ENCODE measurements around the gene TUT4.

DNA sequence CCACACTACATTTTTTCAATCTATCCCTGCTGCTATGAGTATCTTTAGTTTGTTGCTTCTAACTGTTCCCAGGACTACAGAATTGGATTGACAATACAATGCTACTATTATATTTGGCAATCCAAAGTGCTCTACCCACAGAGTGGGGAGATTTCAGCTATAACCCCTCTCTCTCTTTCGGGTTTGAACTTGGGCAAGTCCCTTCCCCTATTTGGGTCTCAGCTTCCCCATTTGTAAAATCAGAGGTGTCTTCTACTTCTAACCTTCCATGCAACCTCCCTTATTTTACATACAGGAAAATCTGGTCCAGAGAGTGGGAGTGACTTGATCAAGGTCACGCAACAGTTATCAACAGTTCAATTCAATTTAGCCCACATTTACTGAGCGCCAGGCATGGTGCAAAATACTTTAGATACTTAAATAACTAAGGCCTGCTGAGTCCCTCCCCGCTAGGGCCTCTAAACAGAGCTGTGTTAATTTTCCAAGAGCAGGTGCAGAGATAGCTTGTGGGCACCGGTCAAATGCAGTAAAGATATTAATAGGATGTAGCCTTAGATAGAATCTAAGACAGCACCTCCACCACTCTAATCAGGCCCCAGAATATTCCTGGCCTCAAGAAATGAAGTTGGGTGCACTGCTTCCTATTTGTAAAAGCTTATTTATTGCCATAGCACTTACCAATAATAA lies 39.9 kb upstream of the TUT4 start:
- TF ChIP-seq, protein P1, sequence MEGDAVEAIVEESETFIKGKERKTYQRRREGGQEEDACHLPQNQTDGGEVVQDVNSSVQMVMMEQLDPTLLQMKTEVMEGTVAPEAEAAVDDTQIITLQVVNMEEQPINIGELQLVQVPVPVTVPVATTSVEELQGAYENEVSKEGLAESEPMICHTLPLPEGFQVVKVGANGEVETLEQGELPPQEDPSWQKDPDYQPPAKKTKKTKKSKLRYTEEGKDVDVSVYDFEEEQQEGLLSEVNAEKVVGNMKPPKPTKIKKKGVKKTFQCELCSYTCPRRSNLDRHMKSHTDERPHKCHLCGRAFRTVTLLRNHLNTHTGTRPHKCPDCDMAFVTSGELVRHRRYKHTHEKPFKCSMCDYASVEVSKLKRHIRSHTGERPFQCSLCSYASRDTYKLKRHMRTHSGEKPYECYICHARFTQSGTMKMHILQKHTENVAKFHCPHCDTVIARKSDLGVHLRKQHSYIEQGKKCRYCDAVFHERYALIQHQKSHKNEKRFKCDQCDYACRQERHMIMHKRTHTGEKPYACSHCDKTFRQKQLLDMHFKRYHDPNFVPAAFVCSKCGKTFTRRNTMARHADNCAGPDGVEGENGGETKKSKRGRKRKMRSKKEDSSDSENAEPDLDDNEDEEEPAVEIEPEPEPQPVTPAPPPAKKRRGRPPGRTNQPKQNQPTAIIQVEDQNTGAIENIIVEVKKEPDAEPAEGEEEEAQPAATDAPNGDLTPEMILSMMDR (IDR thresholded peaks at IDR 0.05; ENCODE audit: low read length), result no peak
- TF ChIP-seq EZH2 (optimal IDR thresholded peaks at IDR 0.05; ENCODE audit: low read depth, low read length), result no peak
